WTC11 (cell line): ENCODE results near the gene PTPRN2. TPM values are rescaled to one million over a fixed set of nuclear protein-coding genes. Genes with fewer than 3 reads are reported as not detected.

Source experiments
- ATAC-seq: fragments of 200-7000 bp; cut with Tn5 transposase; 2 replicates; pipeline ENCODE4 v1.10.0; 2021; ENCODE audit warnings: mild to moderate bottlenecking, moderate library complexity
- CTCF ChIA-PET: fragments of 300-600 bp; sonication (Branson Sonifier 250); formaldehyde crosslinking; loops from one replicate; lab custom pipeline; 2021; ENCODE audit warnings: antibody characterized with exemption; lab: Charles Lee
- POLR2A ChIA-PET: fragments of 350-600 bp; sonication (Branson Sonifier 250); formaldehyde crosslinking; loops from one replicate; lab custom pipeline; 2021; ENCODE audit warnings: antibody characterized with exemption; lab: Charles Lee
- DNase-seq: peaks from one replicate; pipeline ENCODE4 v3.0.0; 2021; ENCODE audit warnings: low spot score
- H3K27ac Mint-ChIP-seq: 2 replicates; pipeline ENCODE4 v1.8.0; 2021; ENCODE audit warnings: mixed read lengths
- H3K27me3 Mint-ChIP-seq: 2 replicates; pipeline ENCODE4 v1.8.0; 2021; ENCODE audit warnings: low read depth, mild to moderate bottlenecking, moderate library complexity, mixed read lengths
- H3K36me3 Mint-ChIP-seq: 2 replicates; pipeline ENCODE4 v1.8.0; 2021; ENCODE audit warnings: mixed read lengths
- H3K4me1 Mint-ChIP-seq: 2 replicates; pipeline ENCODE4 v1.8.0; 2022; ENCODE audit warnings: mixed read lengths
- H3K4me3 Mint-ChIP-seq: 2 replicates; pipeline ENCODE4 v1.8.0; 2021; ENCODE audit warnings: mild to moderate bottlenecking, moderate library complexity, mixed read lengths
- H3K9me3 Mint-ChIP-seq: 2 replicates; pipeline ENCODE4 v1.8.0; 2021; ENCODE audit warnings: mixed read lengths
- ATF2 ChIP-seq: sonication (generic); formaldehyde crosslinking; IDR thresholded peaks from 2 replicates; pipeline ENCODE4 v1.8.1; 2022; ENCODE audit warnings: low read depth, missing genetic modification reagents, borderline replicate concordance
- CREB1 ChIP-seq: sonication (generic); formaldehyde crosslinking; IDR thresholded peaks from 2 replicates; pipeline ENCODE4 v1.8.0; 2023; ENCODE audit warnings: mild to moderate bottlenecking, missing genetic modification reagents
- FOXP4 ChIP-seq: sonication (generic); formaldehyde crosslinking; IDR thresholded peaks from 2 replicates; pipeline ENCODE4 v1.8.0; 2022; ENCODE audit warnings: mild to moderate bottlenecking, missing genetic modification reagents
- GTF2I ChIP-seq: fragments of 250-450 bp; sonication (Bioruptor Pico); conservative IDR thresholded peaks from 2 replicates; pipeline ENCODE4 v1.4.0; 2021; ENCODE audit warnings: mild to moderate bottlenecking
- HMGA2 ChIP-seq: fragments of 250-450 bp; sonication (Bioruptor Pico); IDR thresholded peaks from 2 replicates; pipeline ENCODE4 v1.4.0; 2021; ENCODE audit warnings: mild to moderate bottlenecking, moderate library complexity
- HMGXB4 ChIP-seq: sonication (generic); formaldehyde crosslinking; IDR thresholded peaks from 2 replicates; pipeline ENCODE4 v1.8.1; 2023; ENCODE audit warnings: mild to moderate bottlenecking, moderate library complexity, missing genetic modification reagents
- JUN ChIP-seq: sonication (generic); formaldehyde crosslinking; IDR thresholded peaks from 2 replicates; pipeline ENCODE4 v1.8.0; 2023; ENCODE audit warnings: mild to moderate bottlenecking, missing genetic modification reagents
- MAX ChIP-seq: sonication (generic); formaldehyde crosslinking; IDR thresholded peaks from 2 replicates; pipeline ENCODE4 v1.8.0; 2022; ENCODE audit warnings: mild to moderate bottlenecking, missing genetic modification reagents
- MLX ChIP-seq: sonication (generic); formaldehyde crosslinking; IDR thresholded peaks from 2 replicates; pipeline ENCODE4 v1.8.1; 2023; ENCODE audit warnings: mild to moderate bottlenecking, missing genetic modification reagents, moderate library complexity
- NFATC4 ChIP-seq: fragments of 250-450 bp; sonication (Bioruptor Pico); IDR thresholded peaks from 2 replicates; pipeline ENCODE4 v1.9.0; 2021; ENCODE audit warnings: mild to moderate bottlenecking
- NFE2L1 ChIP-seq: sonication (generic); formaldehyde crosslinking; IDR thresholded peaks from 2 replicates; pipeline ENCODE4 v1.8.1; 2023; ENCODE audit warnings: missing genetic modification reagents
- NR3C1 ChIP-seq: sonication (generic); formaldehyde crosslinking; conservative IDR thresholded peaks from 2 replicates; pipeline ENCODE4 v1.8.1; 2023; ENCODE audit warnings: low read depth, mild to moderate bottlenecking, missing genetic modification reagents
- RORB ChIP-seq: fragments of 250-450 bp; sonication (Bioruptor Pico); IDR thresholded peaks from 2 replicates; pipeline ENCODE4 v1.9.0; 2021; ENCODE audit warnings: mild to moderate bottlenecking
- STAT6 ChIP-seq: sonication (generic); formaldehyde crosslinking; conservative IDR thresholded peaks from 2 replicates; pipeline ENCODE4 v1.8.1; 2023; ENCODE audit warnings: mild to moderate bottlenecking, low read depth, missing genetic modification reagents, moderate library complexity
- TCF7 ChIP-seq: sonication (generic); formaldehyde crosslinking; IDR thresholded peaks from 2 replicates; pipeline ENCODE4 v1.8.0; 2022; ENCODE audit warnings: mild to moderate bottlenecking, low read depth, missing genetic modification reagents, moderate library complexity
- TP53 ChIP-seq: sonication (generic); formaldehyde crosslinking; IDR thresholded peaks from 2 replicates; pipeline ENCODE4 v1.8.1; 2023; ENCODE audit warnings: mild to moderate bottlenecking, missing genetic modification reagents
- ZBTB21 ChIP-seq: sonication (generic); formaldehyde crosslinking; IDR thresholded peaks from 2 replicates; pipeline ENCODE4 v1.8.1; 2023; ENCODE audit warnings: mild to moderate bottlenecking, missing genetic modification reagents, borderline replicate concordance
- ZNF121 ChIP-seq: sonication (generic); formaldehyde crosslinking; IDR thresholded peaks from 2 replicates; pipeline ENCODE4 v1.8.0; 2023; ENCODE audit warnings: missing genetic modification reagents
- ZNF138 ChIP-seq: sonication (generic); formaldehyde crosslinking; conservative IDR thresholded peaks from 2 replicates; pipeline ENCODE4 v1.8.1; 2022; ENCODE audit warnings: mild to moderate bottlenecking, moderate library complexity, missing genetic modification reagents
- ZNF423 ChIP-seq: fragments of 250-450 bp; sonication (Bioruptor Pico); IDR thresholded peaks from 2 replicates; pipeline ENCODE4 v2.1.2; 2022; ENCODE audit warnings: mild to moderate bottlenecking, moderate library complexity
- ZNF512 ChIP-seq: sonication (generic); formaldehyde crosslinking; IDR thresholded peaks from 2 replicates; pipeline ENCODE4 v1.8.1; 2022; ENCODE audit warnings: missing genetic modification reagents, borderline replicate concordance
- total RNA-seq: library from RNA; stranded (reverse); gene quantifications from 3 replicates; pipeline ENCODE4 v1.2.3, GENCODE V29; 2021

Gene PTPRN2
- total RNA-seq, 1 experiment from 2014 or later: 4.7 TPM

GRCh38 chr7:158075633-158076001 lies 512.0 kb downstream of the PTPRN2 start:
- no peak for DNase-seq
- POLR2A ChIA-PET: no interaction called here
- Mint-ChIP-seq H3K4me3 (no peak overlapping the region), H3K27me3 (no peaks in the 10 kb centered on the region; the same call in 1 of the 2 replicates), H3K9me3 (peaks cover 11% of the 10 kb centered on the region), H3K27ac (no peak overlapping the region), H3K4me1 (no peaks in the 10 kb centered on the region), H3K36me3 (peaks cover 31% of the 10 kb centered on the region)
- no peak for ATAC-seq
- no peak for TF ChIP-seq MLX (CRISPR knock-in tag)
- no peak for TF ChIP-seq HMGA2
- TF ChIP-seq FOXP4 (CRISPR knock-in tag): no peak
- CTCF ChIA-PET: no interaction called here

- H3K27ac Mint-ChIP-seq: no peak overlapping the region
- no peak for ATAC-seq
- TF ChIP-seq ATF2 (CRISPR knock-in tag) (no peak), MAX (CRISPR knock-in tag) (no peak), ZBTB21 (no peak), GTF2I (CRISPR knock-in tag) (no peak), NFATC4 (CRISPR knock-in tag) (no peak), ZNF138 (CRISPR knock-in tag) (no peak), CREB1 (CRISPR knock-in tag) (no peak), TP53 (no peak), JUN (CRISPR knock-in tag) (no peak), RORB (CRISPR knock-in tag) (no peak), NR3C1 (CRISPR knock-in tag) (no peak), ZNF512 (CRISPR knock-in tag) (no peak), TCF7 (CRISPR knock-in tag) (no peak), STAT6 (CRISPR knock-in tag) (no peak), NFE2L1 (CRISPR knock-in tag) (no peak), ZNF423 (CRISPR knock-in tag) (no peak), HMGXB4 (CRISPR knock-in tag) (no peak), ZNF121 (CRISPR knock-in tag) (no peak)
- no peak overlapping the region for H3K4me3 Mint-ChIP-seq
- CTCF ChIA-PET: no interaction called here
- DNase-seq: no peak
- POLR2A ChIA-PET: no interaction called here
- H3K36me3 Mint-ChIP-seq: peaks cover 32% of the 10 kb centered on the region
- H3K27me3 Mint-ChIP-seq: no peaks in the 10 kb centered on the region; the same call in 1 of the 2 replicates
- H3K4me1 Mint-ChIP-seq: no peaks in the 10 kb centered on the region
- peaks cover 12% of the 10 kb centered on the region for H3K9me3 Mint-ChIP-seq
Observed at GRCh38 chr7:158074896-158075632, 512.6 kb downstream of the PTPRN2 start.
